Activated naive CD8-positive, alpha-beta T cell (primary cell): ENCODE data around the gene STARD3NL.
A peak's percentile ranks its signal among the peaks of the same experiment; 100 is the strongest.

Experiments
- H3K27ac Mint-ChIP-seq: one replicate; pipeline ENCODE4 v1.8.0; 2021; ENCODE audit warnings: mixed read lengths
- H3K27me3 Mint-ChIP-seq: one replicate; pipeline ENCODE4 v1.8.0; 2021; ENCODE audit warnings: mixed read lengths
- H3K36me3 Mint-ChIP-seq: one replicate; pipeline ENCODE4 v1.8.0; 2021; ENCODE audit warnings: mixed read lengths
- H3K4me1 Mint-ChIP-seq: one replicate; pipeline ENCODE4 v1.8.0; 2021; ENCODE audit warnings: low read depth, mixed read lengths
- H3K4me3 Mint-ChIP-seq: one replicate; pipeline ENCODE4 v1.8.0; 2021; ENCODE audit warnings: mild to moderate bottlenecking, mixed read lengths
- H3K9me3 Mint-ChIP-seq: one replicate; pipeline ENCODE4 v1.8.0; 2021; ENCODE audit warnings: low read depth, mixed read lengths

Gene STARD3NL

DNA sequence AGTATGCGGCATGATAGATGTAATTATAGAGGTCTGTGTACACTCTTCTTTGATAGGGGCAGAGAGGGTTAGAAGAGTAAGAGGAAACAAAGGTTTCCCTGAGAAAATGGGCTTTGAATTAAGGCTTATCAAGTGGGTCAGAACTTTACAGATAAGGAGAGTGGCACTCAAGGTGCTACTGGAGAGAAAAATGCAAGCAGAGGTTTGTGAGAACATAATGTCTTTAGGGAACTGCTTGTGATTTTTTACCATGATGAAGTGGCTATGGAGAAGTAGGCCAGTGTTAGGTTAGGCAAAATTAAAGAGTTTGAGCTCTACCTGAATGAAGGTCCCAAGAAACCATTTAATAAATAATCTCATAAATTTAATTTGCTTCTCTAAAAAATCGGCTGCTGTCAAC, 14.3 kb downstream of the STARD3NL start:
- Mint-ChIP-seq H3K27ac (no peak overlapping the region), H3K4me1 (peaks cover 60% of the 10 kb centered on the region), H3K4me3 (no peak overlapping the region), H3K36me3 (peaks cover 3% of the 10 kb centered on the region), H3K9me3 (no peaks in the 10 kb centered on the region), H3K27me3 (no peaks in the 10 kb centered on the region)

DNA sequence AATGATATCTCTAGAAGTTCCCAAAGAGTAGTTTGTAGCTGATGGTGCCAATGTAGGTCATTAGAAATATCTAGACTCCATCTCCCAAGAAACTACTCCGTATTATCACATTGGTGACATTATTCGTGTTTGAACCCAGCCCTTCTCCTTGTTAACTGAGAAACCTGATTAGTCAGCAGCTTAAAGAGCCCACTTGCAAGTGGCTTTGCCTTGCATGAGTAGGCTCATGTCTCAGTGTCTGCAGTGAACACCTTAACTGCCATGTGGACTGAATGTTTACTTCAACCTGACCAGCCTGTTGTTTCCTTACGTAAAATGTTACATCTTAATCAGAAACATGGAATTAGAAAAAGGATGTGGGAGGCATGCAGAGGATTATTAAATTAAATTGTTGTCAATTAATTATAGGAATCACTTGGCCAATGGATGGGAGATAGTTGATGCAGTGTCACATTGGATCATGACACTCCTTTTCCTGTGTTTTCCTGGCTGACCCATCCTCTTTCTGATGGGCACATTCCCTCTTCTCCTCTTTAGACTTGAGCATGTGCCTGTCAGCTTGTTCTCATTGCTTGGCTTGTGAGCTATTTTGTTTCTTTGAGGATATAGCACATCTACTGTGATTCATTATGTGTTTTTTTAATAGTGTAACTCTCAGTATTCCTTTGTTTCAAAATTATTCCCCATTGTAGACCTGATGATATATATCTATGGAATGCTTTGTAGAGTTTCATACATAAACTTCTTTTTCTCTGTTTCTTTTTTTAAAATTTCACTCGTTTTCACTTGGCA, 18.0 kb downstream of the STARD3NL start:
- H3K4me1 Mint-ChIP-seq: peaks cover 42% of the 10 kb centered on the region
- no peaks in the 10 kb centered on the region for H3K9me3 Mint-ChIP-seq
- H3K27ac Mint-ChIP-seq: no peak overlapping the region
- H3K27me3 Mint-ChIP-seq: no peaks in the 10 kb centered on the region
- H3K4me3 Mint-ChIP-seq: no peak overlapping the region
- H3K36me3 Mint-ChIP-seq: peaks cover 3% of the 10 kb centered on the region

GRCh38 chr7:38198366-38198765, 20.3 kb downstream of the STARD3NL start:
- no peak overlapping the region for H3K27ac Mint-ChIP-seq
- no peaks in the 10 kb centered on the region for H3K9me3 Mint-ChIP-seq
- no peaks in the 10 kb centered on the region for H3K27me3 Mint-ChIP-seq
- H3K4me1 Mint-ChIP-seq: peaks cover 26% of the 10 kb centered on the region
- peaks cover 7% of the 10 kb centered on the region for H3K36me3 Mint-ChIP-seq
- no peak overlapping the region for H3K4me3 Mint-ChIP-seq

DNA sequence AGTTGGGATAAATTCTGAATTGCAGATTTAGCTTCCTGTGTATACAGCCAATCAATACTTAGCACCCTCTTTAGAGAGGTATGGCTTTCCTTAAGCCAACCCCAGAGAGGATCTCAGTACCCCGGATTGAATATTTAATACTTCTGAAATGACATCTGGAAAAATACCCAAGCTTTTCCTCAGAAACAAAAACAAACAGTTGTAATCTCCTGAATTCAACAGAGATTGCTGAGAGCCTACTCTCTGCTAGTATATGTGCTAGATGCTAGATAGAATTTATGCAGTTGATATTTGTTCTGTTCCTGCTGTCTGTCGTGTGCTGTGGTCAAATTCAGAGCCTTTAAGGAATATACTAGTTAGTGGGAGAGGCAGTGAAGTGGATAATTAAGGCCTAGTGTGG, 21.1 kb downstream of the STARD3NL start:
- H3K36me3 Mint-ChIP-seq: peaks cover 11% of the 10 kb centered on the region
- no peak overlapping the region for H3K4me3 Mint-ChIP-seq
- no peaks in the 10 kb centered on the region for H3K9me3 Mint-ChIP-seq
- H3K4me1 Mint-ChIP-seq: peaks cover 24% of the 10 kb centered on the region
- no peaks in the 10 kb centered on the region for H3K27me3 Mint-ChIP-seq
- H3K27ac Mint-ChIP-seq: no peak overlapping the region

GRCh38 chr7:38199782-38200181, 21.7 kb downstream of the STARD3NL start:
- peaks cover 24% of the 10 kb centered on the region for H3K4me1 Mint-ChIP-seq
- H3K9me3 Mint-ChIP-seq: no peaks in the 10 kb centered on the region
- no peaks in the 10 kb centered on the region for H3K27me3 Mint-ChIP-seq
- no peak overlapping the region for H3K27ac Mint-ChIP-seq
- H3K36me3 Mint-ChIP-seq: peaks cover 11% of the 10 kb centered on the region
- no peak overlapping the region for H3K4me3 Mint-ChIP-seq

DNA sequence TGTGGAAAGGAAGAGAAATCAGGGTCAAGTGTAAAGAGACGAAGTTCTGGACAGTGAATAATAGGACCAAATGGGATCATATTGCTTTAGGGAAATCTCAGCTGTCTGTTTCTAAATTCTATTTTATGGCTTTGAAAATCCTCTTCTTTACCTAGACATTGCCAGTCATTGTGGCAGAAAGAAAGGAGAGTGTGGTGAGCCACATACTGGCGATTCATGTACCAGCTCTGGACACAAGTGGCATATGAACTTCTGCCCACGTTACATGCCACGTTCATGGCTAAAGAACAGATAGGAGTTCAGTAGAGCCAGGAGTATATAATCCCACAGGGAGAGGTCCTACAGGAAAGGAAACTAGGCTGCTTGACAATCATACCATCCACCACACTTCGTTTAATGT, 28.0 kb downstream of the STARD3NL start:
- Mint-ChIP-seq H3K27ac (no peak overlapping the region), H3K4me3 (no peak overlapping the region), H3K9me3 (no peaks in the 10 kb centered on the region), H3K27me3 (no peaks in the 10 kb centered on the region), H3K36me3 (peaks cover 11% of the 10 kb centered on the region), H3K4me1 (no peaks in the 10 kb centered on the region)

GRCh38 chr7:38207843-38208242, 29.8 kb downstream of the STARD3NL start:
- Mint-ChIP-seq H3K27ac (no peak overlapping the region), H3K9me3 (no peaks in the 10 kb centered on the region), H3K4me1 (no peaks in the 10 kb centered on the region), H3K36me3 (peaks cover 6% of the 10 kb centered on the region), H3K27me3 (no peaks in the 10 kb centered on the region), H3K4me3 (no peak overlapping the region)

DNA sequence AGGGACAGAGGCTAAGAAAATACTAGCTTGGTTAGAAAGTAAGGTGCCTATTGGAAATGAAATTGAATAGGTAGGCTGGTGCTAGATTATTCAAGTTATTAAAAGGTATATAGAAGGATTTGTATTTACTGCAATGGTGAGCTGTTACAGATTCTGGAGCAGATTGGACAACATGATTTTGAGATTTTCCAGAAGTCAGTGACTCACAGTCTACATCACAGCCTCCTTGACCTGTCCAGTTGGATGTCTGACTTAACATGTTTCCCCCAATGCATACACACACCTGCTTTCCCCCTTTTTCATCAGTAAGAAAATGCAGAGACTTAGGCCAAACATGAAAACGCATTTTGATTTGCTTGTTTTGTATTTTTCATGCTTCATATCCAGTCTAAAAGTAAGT, 33.4 kb downstream of the STARD3NL start:
- no peaks in the 10 kb centered on the region for H3K27me3 Mint-ChIP-seq
- no peaks in the 10 kb centered on the region for H3K36me3 Mint-ChIP-seq
- peaks cover 8% of the 10 kb centered on the region for H3K4me1 Mint-ChIP-seq
- H3K9me3 Mint-ChIP-seq: no peaks in the 10 kb centered on the region
- no peak overlapping the region for H3K27ac Mint-ChIP-seq
- no peak overlapping the region for H3K4me3 Mint-ChIP-seq

GRCh38 chr7:38211940-38212339, 33.9 kb downstream of the STARD3NL start:
- Mint-ChIP-seq H3K36me3 (no peaks in the 10 kb centered on the region), H3K9me3 (no peaks in the 10 kb centered on the region), H3K27ac (no peak overlapping the region), H3K4me3 (no peak overlapping the region), H3K4me1 (peaks cover 8% of the 10 kb centered on the region), H3K27me3 (no peaks in the 10 kb centered on the region)

DNA sequence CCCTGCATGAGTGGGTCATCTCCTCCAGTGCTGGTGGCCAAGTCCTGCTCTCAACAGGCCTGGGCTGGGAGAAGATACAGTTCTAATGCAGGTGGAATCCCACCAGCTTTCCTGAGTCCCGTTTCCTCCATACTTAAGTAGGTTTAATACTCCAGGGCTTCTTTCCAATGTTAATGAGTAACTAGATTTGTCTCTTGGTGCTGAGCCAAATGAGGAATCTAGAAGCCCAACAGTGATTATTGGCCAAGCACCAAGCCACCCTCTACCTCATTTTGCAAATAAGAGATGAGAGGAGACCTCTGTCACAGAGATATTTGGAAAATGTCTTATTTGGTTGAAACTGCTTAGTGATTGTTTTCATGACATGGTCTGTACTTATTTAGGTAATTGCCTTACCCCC, 37.1 kb downstream of the STARD3NL start:
- peaks cover 8% of the 10 kb centered on the region for H3K36me3 Mint-ChIP-seq
- peaks cover 8% of the 10 kb centered on the region for H3K4me1 Mint-ChIP-seq
- H3K9me3 Mint-ChIP-seq: no peaks in the 10 kb centered on the region
- H3K4me3 Mint-ChIP-seq: no peak overlapping the region
- H3K27ac Mint-ChIP-seq: no peak overlapping the region
- no peaks in the 10 kb centered on the region for H3K27me3 Mint-ChIP-seq

- peaks cover 8% of the 10 kb centered on the region for H3K36me3 Mint-ChIP-seq
Measured at GRCh38 chr7:38215735-38216670, 38.0 kb downstream of the STARD3NL start.

DNA sequence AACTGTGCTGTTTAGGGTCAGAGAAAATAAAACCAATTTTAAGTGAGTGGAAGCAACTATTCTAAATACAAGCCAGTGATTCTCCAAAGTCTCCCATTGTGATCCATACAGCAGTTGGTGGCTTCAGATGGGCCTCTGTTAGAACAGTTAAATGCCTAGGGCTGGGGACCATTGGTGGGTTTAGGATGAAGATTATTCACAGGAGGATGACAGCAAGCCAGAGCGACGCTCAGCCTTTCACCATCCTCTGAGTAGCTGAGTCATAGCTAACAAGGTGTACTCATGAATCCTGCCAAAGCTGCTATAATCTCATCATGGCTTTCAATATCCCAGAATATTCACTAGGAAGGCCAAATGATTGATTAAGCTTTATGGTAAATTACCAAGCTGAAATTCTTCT, 39.6 kb downstream of the STARD3NL start:
- Mint-ChIP-seq H3K9me3 (no peaks in the 10 kb centered on the region), H3K27me3 (no peaks in the 10 kb centered on the region), H3K4me1 (peaks cover 12% of the 10 kb centered on the region), H3K27ac (no peak overlapping the region), H3K36me3 (peaks cover 12% of the 10 kb centered on the region), H3K4me3 (no peak overlapping the region)

More at GRCh38 chr7:38215735-38216670, 38.0 kb downstream of the STARD3NL start:
- Mint-ChIP-seq H3K27me3 (no peaks in the 10 kb centered on the region), H3K4me1 (peaks cover 8% of the 10 kb centered on the region), H3K4me3 (no peak overlapping the region), H3K9me3 (no peaks in the 10 kb centered on the region), H3K27ac (no peak overlapping the region)

- Mint-ChIP-seq H3K27ac (no peak overlapping the region), H3K4me3 (no peak overlapping the region), H3K27me3 (no peaks in the 10 kb centered on the region), H3K4me1 (peaks cover 11% of the 10 kb centered on the region), H3K36me3 (peaks cover 12% of the 10 kb centered on the region), H3K9me3 (no peaks in the 10 kb centered on the region)
Measured at GRCh38 chr7:38220452-38220851, 42.4 kb downstream of the STARD3NL start.

DNA sequence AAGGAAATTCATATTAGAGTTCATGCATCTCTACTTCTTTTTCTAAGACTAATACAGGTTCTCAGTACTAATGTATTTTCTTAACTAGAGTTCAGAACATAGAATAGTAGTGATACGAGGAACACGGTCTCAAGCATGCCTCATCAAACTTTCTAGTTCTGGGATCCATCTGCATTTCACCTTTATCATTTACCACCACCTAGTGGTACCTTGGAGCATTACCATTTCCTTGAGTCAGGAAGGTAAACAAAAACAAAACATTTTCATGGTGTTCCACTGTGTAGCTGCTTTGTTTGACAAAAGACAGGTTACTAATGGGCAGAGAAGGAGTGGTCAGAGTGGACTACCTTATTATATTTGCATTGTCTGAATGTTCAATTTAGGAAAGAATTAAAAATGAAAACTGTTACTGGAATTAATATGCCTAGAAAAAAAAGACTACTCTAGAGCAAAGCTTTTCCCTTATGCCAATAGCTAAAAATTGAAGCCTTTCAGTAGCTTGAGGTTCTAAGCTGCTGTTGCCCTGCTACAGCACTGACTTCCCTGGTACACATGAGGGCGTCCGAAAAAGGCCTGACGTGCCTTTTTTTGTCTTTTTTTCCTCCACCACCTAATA, 44.5 kb downstream of the STARD3NL start:
- peaks cover 9% of the 10 kb centered on the region for H3K36me3 Mint-ChIP-seq
- peak overlapping the region; percentile 78 for H3K27ac Mint-ChIP-seq
- H3K27me3 Mint-ChIP-seq: no peaks in the 10 kb centered on the region
- no peak overlapping the region for H3K4me3 Mint-ChIP-seq
- H3K4me1 Mint-ChIP-seq: peaks cover 4% of the 10 kb centered on the region
- no peaks in the 10 kb centered on the region for H3K9me3 Mint-ChIP-seq

GRCh38 chr7:38223306-38223705, 45.3 kb downstream of the STARD3NL start:
- Mint-ChIP-seq H3K27me3 (no peaks in the 10 kb centered on the region), H3K9me3 (no peaks in the 10 kb centered on the region), H3K36me3 (peaks cover 9% of the 10 kb centered on the region), H3K4me1 (peaks cover 4% of the 10 kb centered on the region), H3K27ac (no peak overlapping the region), H3K4me3 (no peak overlapping the region)
